GM21526 (cell line): ENCODE results near the gene PTPN1.
"Not testable (repeated sequence)": the region's sequence is repeated elsewhere in the genome, so short reads cannot be mapped to it uniquely, and the experiment has no call there.

Experiments
- ATAC-seq: cut with Tn5 transposase; IDR thresholded peaks from one replicate; pipeline ENCODE4 v1.9.1; 2021; ENCODE audit warnings: moderate library complexity; ENCODE audit not compliant: unreplicated experiment, low FRiP score

Gene PTPN1

GRCh38 chr20:50509923-50510705 lies at the start of gene PTPN1:
PTPN1 (plus strand) TSS chr20:50510383; CDS start chr20:50510528, 145 bp downstream.
- ATAC-seq = peak; percentile 85

GRCh38 chr20:50460608-50461267 lies 49.4 kb upstream of the PTPN1 start:
- peak; percentile 51 for ATAC-seq

GRCh38 chr20:50462093-50462690 lies 48.0 kb upstream of the PTPN1 start:
- no peak for ATAC-seq

GRCh38 chr20:50464026-50464724 lies 46.0 kb upstream of the PTPN1 start:
- ATAC-seq = peak; percentile 62

- ATAC-seq = no peak
Observed at GRCh38 chr20:50464725-50465650, 45.2 kb upstream of the PTPN1 start.

- no peak for ATAC-seq
Observed at GRCh38 chr20:50467174-50467573, 43.0 kb upstream of the PTPN1 start.

GRCh38 chr20:50467718-50468356 lies 42.3 kb upstream of the PTPN1 start:
- ATAC-seq = no peak

GRCh38 chr20:50468378-50468798 lies 41.8 kb upstream of the PTPN1 start:
- ATAC-seq = no peak

- ATAC-seq = no peak
Observed at GRCh38 chr20:50469176-50469723, 40.9 kb upstream of the PTPN1 start.

- ATAC-seq = no peak
Observed at GRCh38 chr20:50469796-50470195, 40.4 kb upstream of the PTPN1 start.

GRCh38 chr20:50470264-50470858 lies 39.8 kb upstream of the PTPN1 start:
- no peak for ATAC-seq

GRCh38 chr20:50471231-50471630 lies 39.0 kb upstream of the PTPN1 start:
- no peak for ATAC-seq

- ATAC-seq = no peak
Observed at GRCh38 chr20:50472693-50473664, 37.2 kb upstream of the PTPN1 start.

- ATAC-seq = not testable (repeated sequence)
Observed at GRCh38 chr20:50474356-50474755, 35.8 kb upstream of the PTPN1 start.

- no peak for ATAC-seq
Observed at GRCh38 chr20:50475681-50476292, 34.4 kb upstream of the PTPN1 start.

- ATAC-seq = no peak
Observed at GRCh38 chr20:50477239-50477872, 32.8 kb upstream of the PTPN1 start.
